HL-60 (cell line): ENCODE results near the gene CYP4V2.

Source experiments
- DNase-seq, 2 experiments: peaks; one replicate each; pipeline ENCODE4 v3.0.0-alpha.2; 2010 to 2020; ENCODE audit warnings: low read depth in 1 of 2, low spot score in 1 of 2
- H3K27ac ChIP-seq: fragments of 250-450 bp; sonication (Bioruptor Pico); replicated peaks from 2 replicates; pipeline ENCODE4 v1.5.1; 2020; ENCODE audit warnings: mild to moderate bottlenecking, moderate library complexity
- H3K27me3 ChIP-seq: fragments of 250-450 bp; sonication (Bioruptor Pico); 2 replicates; pipeline ENCODE4 v1.5.1; 2021; ENCODE audit warnings: mild to moderate bottlenecking, moderate library complexity; ENCODE audit not compliant: insufficient read depth, poor library complexity, severe bottlenecking
- H3K4me3 ChIP-seq: replicated peaks from 2 replicates; pipeline ENCODE4 v1.5.1; 2011; ENCODE audit warnings: mild to moderate bottlenecking, control low read depth, low read length; ENCODE audit not compliant: insufficient read depth
- GABPA ChIP-seq: IDR thresholded peaks from 2 replicates; pipeline ENCODE4 v1.6.1; 2012; ENCODE audit warnings: low read depth
- POLR2AphosphoS5 ChIP-seq: IDR thresholded peaks from 2 replicates; pipeline ENCODE4 v1.6.1; 2012; ENCODE audit warnings: low read depth
- SPI1 ChIP-seq: IDR thresholded peaks from 2 replicates; pipeline ENCODE4 v1.6.1; 2012; ENCODE audit warnings: low read depth, mild to moderate bottlenecking, borderline replicate concordance
- TF ChIP-seq, protein P1 (sequence below): IDR thresholded peaks from one replicate; pipeline ENCODE4 v1.5.1; 2011; ENCODE audit warnings: low read length, control low read depth, inconsistent platforms; ENCODE audit not compliant: insufficient read depth
- TF ChIP-seq, protein P2 (sequence below): IDR thresholded peaks from 2 replicates; pipeline ENCODE4 v1.6.1; 2012; ENCODE audit warnings: low read depth; ENCODE audit not compliant: insufficient replicate concordance

The CYP4V2 gene

DNA sequence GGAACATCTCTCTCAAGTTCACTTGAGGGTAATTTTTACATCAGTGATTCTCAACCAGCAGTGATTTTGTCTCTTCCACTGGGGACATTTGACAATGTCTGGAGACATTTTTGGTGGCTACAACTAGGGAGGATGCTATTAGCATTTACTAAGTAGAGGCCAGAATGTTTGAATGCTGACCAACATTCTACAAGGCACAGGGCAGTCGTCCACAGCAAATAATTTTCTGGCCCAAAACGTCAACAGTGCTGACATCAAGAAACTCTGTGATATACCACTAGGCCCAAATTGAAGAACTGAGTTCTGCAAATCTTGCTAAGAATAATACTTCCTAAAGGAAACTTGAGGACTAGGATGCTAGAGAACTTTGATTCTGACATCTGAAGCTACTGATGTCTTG is 43.0 kb downstream of the CYP4V2 start:
- TF ChIP-seq, protein P1, sequence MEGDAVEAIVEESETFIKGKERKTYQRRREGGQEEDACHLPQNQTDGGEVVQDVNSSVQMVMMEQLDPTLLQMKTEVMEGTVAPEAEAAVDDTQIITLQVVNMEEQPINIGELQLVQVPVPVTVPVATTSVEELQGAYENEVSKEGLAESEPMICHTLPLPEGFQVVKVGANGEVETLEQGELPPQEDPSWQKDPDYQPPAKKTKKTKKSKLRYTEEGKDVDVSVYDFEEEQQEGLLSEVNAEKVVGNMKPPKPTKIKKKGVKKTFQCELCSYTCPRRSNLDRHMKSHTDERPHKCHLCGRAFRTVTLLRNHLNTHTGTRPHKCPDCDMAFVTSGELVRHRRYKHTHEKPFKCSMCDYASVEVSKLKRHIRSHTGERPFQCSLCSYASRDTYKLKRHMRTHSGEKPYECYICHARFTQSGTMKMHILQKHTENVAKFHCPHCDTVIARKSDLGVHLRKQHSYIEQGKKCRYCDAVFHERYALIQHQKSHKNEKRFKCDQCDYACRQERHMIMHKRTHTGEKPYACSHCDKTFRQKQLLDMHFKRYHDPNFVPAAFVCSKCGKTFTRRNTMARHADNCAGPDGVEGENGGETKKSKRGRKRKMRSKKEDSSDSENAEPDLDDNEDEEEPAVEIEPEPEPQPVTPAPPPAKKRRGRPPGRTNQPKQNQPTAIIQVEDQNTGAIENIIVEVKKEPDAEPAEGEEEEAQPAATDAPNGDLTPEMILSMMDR = no peak
- no peak for TF ChIP-seq SPI1
- TF ChIP-seq, protein P2, sequence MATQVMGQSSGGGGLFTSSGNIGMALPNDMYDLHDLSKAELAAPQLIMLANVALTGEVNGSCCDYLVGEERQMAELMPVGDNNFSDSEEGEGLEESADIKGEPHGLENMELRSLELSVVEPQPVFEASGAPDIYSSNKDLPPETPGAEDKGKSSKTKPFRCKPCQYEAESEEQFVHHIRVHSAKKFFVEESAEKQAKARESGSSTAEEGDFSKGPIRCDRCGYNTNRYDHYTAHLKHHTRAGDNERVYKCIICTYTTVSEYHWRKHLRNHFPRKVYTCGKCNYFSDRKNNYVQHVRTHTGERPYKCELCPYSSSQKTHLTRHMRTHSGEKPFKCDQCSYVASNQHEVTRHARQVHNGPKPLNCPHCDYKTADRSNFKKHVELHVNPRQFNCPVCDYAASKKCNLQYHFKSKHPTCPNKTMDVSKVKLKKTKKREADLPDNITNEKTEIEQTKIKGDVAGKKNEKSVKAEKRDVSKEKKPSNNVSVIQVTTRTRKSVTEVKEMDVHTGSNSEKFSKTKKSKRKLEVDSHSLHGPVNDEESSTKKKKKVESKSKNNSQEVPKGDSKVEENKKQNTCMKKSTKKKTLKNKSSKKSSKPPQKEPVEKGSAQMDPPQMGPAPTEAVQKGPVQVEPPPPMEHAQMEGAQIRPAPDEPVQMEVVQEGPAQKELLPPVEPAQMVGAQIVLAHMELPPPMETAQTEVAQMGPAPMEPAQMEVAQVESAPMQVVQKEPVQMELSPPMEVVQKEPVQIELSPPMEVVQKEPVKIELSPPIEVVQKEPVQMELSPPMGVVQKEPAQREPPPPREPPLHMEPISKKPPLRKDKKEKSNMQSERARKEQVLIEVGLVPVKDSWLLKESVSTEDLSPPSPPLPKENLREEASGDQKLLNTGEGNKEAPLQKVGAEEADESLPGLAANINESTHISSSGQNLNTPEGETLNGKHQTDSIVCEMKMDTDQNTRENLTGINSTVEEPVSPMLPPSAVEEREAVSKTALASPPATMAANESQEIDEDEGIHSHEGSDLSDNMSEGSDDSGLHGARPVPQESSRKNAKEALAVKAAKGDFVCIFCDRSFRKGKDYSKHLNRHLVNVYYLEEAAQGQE = no peak
- no peak for DNase-seq
- Histone ChIP-seq H3K27ac (no peak overlapping the region), H3K27me3 (no peaks in the 10 kb centered on the region), H3K4me3 (no peak overlapping the region)

DNA sequence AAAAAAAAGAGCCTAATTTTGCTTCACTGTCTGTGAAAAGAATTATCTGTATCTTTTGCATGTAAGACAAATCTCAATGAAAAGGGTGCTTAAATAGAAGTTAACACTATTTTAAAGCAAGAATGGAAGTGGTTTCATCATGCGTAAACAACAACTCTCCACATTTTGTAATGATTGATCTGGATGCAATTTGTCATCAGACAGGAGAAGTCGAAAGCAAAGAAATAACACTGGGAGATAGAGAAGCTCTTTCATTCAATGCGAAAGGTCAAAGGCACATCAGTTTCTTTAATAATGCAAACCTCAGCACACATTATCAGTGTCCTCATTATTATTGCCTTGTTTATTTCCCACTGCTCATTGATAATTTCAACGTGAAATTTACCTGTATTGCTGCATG is 44.8 kb downstream of the CYP4V2 start:
- no peak overlapping the region for H3K27ac ChIP-seq
- no peak for TF ChIP-seq SPI1
- TF ChIP-seq POLR2AphosphoS5 = no peak
- TF ChIP-seq, protein P2 = no peak
- TF ChIP-seq, protein P1 = no peak
- TF ChIP-seq GABPA = no peak
- DNase-seq = no peak
- no peak overlapping the region for H3K4me3 ChIP-seq
- no peaks in the 10 kb centered on the region for H3K27me3 ChIP-seq

DNA sequence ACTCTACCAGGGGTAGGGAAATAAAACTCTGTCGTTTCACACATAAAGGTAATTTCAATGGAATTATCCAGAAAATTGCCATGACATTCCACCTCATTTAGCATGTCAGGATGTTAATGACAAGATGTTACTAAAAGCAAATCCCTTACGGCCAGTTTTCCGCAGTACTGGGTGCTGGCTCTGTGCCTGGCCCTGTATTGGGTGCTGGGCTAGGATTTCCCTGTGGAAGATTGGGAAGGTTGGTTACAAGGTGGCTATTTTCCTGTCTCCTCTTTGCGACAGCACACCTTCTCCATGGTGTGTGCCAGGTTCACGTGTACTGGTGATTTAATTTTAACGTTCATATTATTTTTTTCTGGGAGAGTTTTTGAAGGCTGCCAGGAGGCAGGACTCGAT is 49.1 kb downstream of the CYP4V2 start:
- no peaks in the 10 kb centered on the region for H3K27me3 ChIP-seq
- H3K27ac ChIP-seq = no peak overlapping the region

More for the DNA sequence above, 49.1 kb downstream of the CYP4V2 start:
- no peak for TF ChIP-seq POLR2AphosphoS5
- TF ChIP-seq SPI1 = no peak
- no peak for TF ChIP-seq GABPA
- TF ChIP-seq, protein P2 = no peak
- TF ChIP-seq, protein P1 = no peak
- no peak for DNase-seq
- H3K4me3 ChIP-seq = no peak overlapping the region
